SK-N-SH (cell line): ENCODE results near the gene PPP1R12C. TPM values are rescaled to one million over a fixed set of nuclear protein-coding genes. Genes with fewer than 3 reads are reported as not detected.

ENCODE experiments used
- CTCF ChIA-PET: fragments of 300-600, 350-600 bp; formaldehyde crosslinking; extraction: SDS; loops from one replicate; lab custom pipeline; 2021; lab: Yijun Ruan, JAX
- POLR2A ChIA-PET: fragments of 350-600 bp; sonication (Branson Sonifier 250); formaldehyde crosslinking; extraction: SDS; loops from one replicate; lab custom pipeline; 2020; ENCODE audit warnings: antibody characterized with exemption, inconsistent platforms; lab: Yijun Ruan, JAX
- DNase-seq: peaks from one replicate; pipeline ENCODE4 v3.0.0; 2012
- H2AFZ ChIP-seq: fragments of 200-600 bp; sonication (generic); 2 replicates; pipeline ENCODE4 v1.8.1; 2016; ENCODE audit warnings: antibody characterized with exemption, mild to moderate bottlenecking, low read depth
- H3F3A ChIP-seq: fragments of 200-600 bp; sonication (generic); replicated peaks from 2 replicates; pipeline ENCODE3; 2016; ENCODE audit warnings: antibody characterized with exemption, mild to moderate bottlenecking; ENCODE audit not compliant: insufficient read depth
- H3K27ac ChIP-seq, 2 experiments: fragments of 200-500 bp in 1 of 2; fragments of 200-600 bp in 1 of 2; sonication (Bioruptor generic) in 1 of 2; sonication (generic), shearing (Covaris generic) in 1 of 2; 2 replicates each; pipeline versions ENCODE4 v1.5.1 to v1.6.1; 2014 to 2016; ENCODE audit warnings: low read depth in 2 of 2, inconsistent platforms in 1 of 2, low read length in 1 of 2, mild to moderate bottlenecking in 1 of 2, mixed read lengths in 1 of 2
- H3K27me3 ChIP-seq: fragments of 200-600 bp; sonication (generic), shearing (Covaris generic); 2 replicates; pipeline ENCODE4 v1.6.1; 2016; ENCODE audit warnings: mixed run types; ENCODE audit not compliant: insufficient read depth
- H3K36me3 ChIP-seq, 2 experiments: fragments of 200-500 bp in 1 of 2; fragments of 200-600 bp in 1 of 2; sonication (Bioruptor generic) in 1 of 2; sonication (generic) in 1 of 2; replicated peaks in 1 of 2; 2 replicates each; pipeline versions ENCODE3 to v1.5.1; 2014 to 2016; ENCODE audit warnings: low read length in 1 of 2, mild to moderate bottlenecking in 1 of 2; ENCODE audit not compliant: insufficient read depth in 2 of 2, control insufficient read depth in 1 of 2
- H3K4me1 ChIP-seq, 2 experiments: fragments of 200-500 bp in 1 of 2; fragments of 200-600 bp in 1 of 2; sonication (Bioruptor generic) in 1 of 2; sonication (generic), shearing (Covaris generic) in 1 of 2; 2 replicates each; pipeline versions ENCODE4 v1.5.1 to v1.6.1; 2014 to 2016; ENCODE audit warnings: low read depth in 1 of 2, low read length in 1 of 2, mixed run types in 1 of 2; ENCODE audit not compliant: insufficient read depth in 2 of 2, control insufficient read depth in 1 of 2
- H3K4me2 ChIP-seq: fragments of 200-600 bp; sonication (generic), shearing (Covaris generic); 2 replicates; pipeline ENCODE4 v1.6.1; 2017; ENCODE audit warnings: mixed run types
- H3K4me3 ChIP-seq, 2 experiments: fragments of 200-500 bp in 1 of 2; fragments of 200-600 bp in 1 of 2; sonication (Bioruptor generic) in 1 of 2; sonication (generic), shearing (Covaris generic) in 1 of 2; 2 replicates each; pipeline versions ENCODE4 v1.5.1 to v1.8.1; 2014 to 2016; ENCODE audit warnings: low read depth in 2 of 2, inconsistent platforms in 1 of 2, low read length in 1 of 2, mild to moderate bottlenecking in 1 of 2, mixed read lengths in 1 of 2, moderate library complexity in 1 of 2
- H3K79me2 ChIP-seq: fragments of 200-600 bp; sonication (generic); 2 replicates; pipeline ENCODE4 v1.8.1; 2017; ENCODE audit warnings: mild to moderate bottlenecking; ENCODE audit not compliant: insufficient read depth
- H3K9ac ChIP-seq: fragments of 200-600 bp; sonication (generic); 2 replicates; pipeline ENCODE4 v1.6.1; 2017; ENCODE audit warnings: mixed run types
- H3K9me2 ChIP-seq: fragments of 200-600 bp; sonication (generic); 2 replicates; pipeline ENCODE4 v1.6.1; 2017; ENCODE audit warnings: mixed run types
- H3K9me3 ChIP-seq: fragments of 200-600 bp; sonication (generic); 2 replicates; pipeline ENCODE4 v1.6.1; 2017; ENCODE audit warnings: mixed run types, mild to moderate bottlenecking, moderate library complexity
- H4K20me1 ChIP-seq: fragments of 200-600 bp; sonication (generic); 2 replicates; pipeline ENCODE4 v1.6.1; 2017; ENCODE audit warnings: mild to moderate bottlenecking, mixed run types; ENCODE audit not compliant: insufficient read depth
- ELF1 ChIP-seq: IDR thresholded peaks from 2 replicates; pipeline ENCODE4 v1.4.0; 2012
- FOSL2 ChIP-seq: IDR thresholded peaks from 2 replicates; pipeline ENCODE4 v1.4.0; 2012; ENCODE audit warnings: low read depth, mild to moderate bottlenecking, moderate library complexity, borderline replicate concordance
- FOXM1 ChIP-seq: IDR thresholded peaks from 2 replicates; pipeline ENCODE4 v1.4.0; 2012; ENCODE audit warnings: low read depth, mild to moderate bottlenecking
- GABPA ChIP-seq: IDR thresholded peaks from 2 replicates; pipeline ENCODE4 v1.4.0; 2012; ENCODE audit warnings: low read depth, mild to moderate bottlenecking
- IRF3 ChIP-seq: fragments of 150-350 bp; IDR thresholded peaks from 2 replicates; pipeline ENCODE4 v1.6.1; 2016; ENCODE audit warnings: mild to moderate bottlenecking, low read depth, low read length
- NFIC ChIP-seq: IDR thresholded peaks from 2 replicates; pipeline ENCODE4 v1.4.0; 2012; ENCODE audit warnings: borderline replicate concordance
- NRF1 ChIP-seq: IDR thresholded peaks from 2 replicates; pipeline ENCODE4 v1.6.1; 2012; ENCODE audit warnings: low read depth, mild to moderate bottlenecking, low read length
- RXRA ChIP-seq: IDR thresholded peaks from 2 replicates; pipeline ENCODE4 v1.4.0; 2012; ENCODE audit warnings: low read depth, mild to moderate bottlenecking, borderline replicate concordance
- SMC3 ChIP-seq: IDR thresholded peaks from 2 replicates; pipeline ENCODE4 v1.6.1; 2012; ENCODE audit warnings: low read depth, low read length, improper control_type of control experiment
- TCF12 ChIP-seq: IDR thresholded peaks from 2 replicates; pipeline ENCODE4 v1.4.0; 2012
- YY1 ChIP-seq: IDR thresholded peaks from 2 replicates; pipeline ENCODE4 v1.4.0; 2012; ENCODE audit warnings: low read depth, mild to moderate bottlenecking
- ZBTB33 ChIP-seq: IDR thresholded peaks from 2 replicates; pipeline ENCODE4 v1.4.0; 2012; ENCODE audit warnings: low read depth, borderline replicate concordance
- WGBS: methylation state at CpG from one replicate; pipeline ENCODE4 v1.1.6; 2017; ENCODE audit warnings: low lambda C conversion rate; 5-methylcytosine and 5-hydroxymethylcytosine counted together
- polyA plus RNA-seq, 3 experiments: library from polyadenylated mRNA; depleted of rRNA; stranded (reverse); fragments of >200 nt; gene quantifications; 2 replicates each; pipeline ENCODE4 v1.2.3, GENCODE V29; 2012
- TF ChIP-seq, protein P1 (sequence below): fragments of 200-600 bp; sonication (generic); IDR thresholded peaks from 2 replicates; pipeline ENCODE4 v1.6.1; 2017; ENCODE audit warnings: antibody characterized with exemption, mild to moderate bottlenecking, moderate library complexity
- TF ChIP-seq, protein P2 (sequence below): IDR thresholded peaks from 2 replicates; pipeline ENCODE4 v1.6.1; 2012; ENCODE audit warnings: mild to moderate bottlenecking, low read depth, low read length, moderate library complexity

Gene PPP1R12C
- polyA plus RNA-seq, 1 of the 3 experiments (the other 2 are of a cell fraction): 83.9 TPM

- peaks cover 0 to 5% of the 10 kb centered on the region in 2 experiments; a peak in 1 of 4 replicates for H3K4me1 ChIP-seq
Observed at GRCh38 chr19:55069865-55070197, 47.6 kb downstream of the PPP1R12C start.

DNA sequence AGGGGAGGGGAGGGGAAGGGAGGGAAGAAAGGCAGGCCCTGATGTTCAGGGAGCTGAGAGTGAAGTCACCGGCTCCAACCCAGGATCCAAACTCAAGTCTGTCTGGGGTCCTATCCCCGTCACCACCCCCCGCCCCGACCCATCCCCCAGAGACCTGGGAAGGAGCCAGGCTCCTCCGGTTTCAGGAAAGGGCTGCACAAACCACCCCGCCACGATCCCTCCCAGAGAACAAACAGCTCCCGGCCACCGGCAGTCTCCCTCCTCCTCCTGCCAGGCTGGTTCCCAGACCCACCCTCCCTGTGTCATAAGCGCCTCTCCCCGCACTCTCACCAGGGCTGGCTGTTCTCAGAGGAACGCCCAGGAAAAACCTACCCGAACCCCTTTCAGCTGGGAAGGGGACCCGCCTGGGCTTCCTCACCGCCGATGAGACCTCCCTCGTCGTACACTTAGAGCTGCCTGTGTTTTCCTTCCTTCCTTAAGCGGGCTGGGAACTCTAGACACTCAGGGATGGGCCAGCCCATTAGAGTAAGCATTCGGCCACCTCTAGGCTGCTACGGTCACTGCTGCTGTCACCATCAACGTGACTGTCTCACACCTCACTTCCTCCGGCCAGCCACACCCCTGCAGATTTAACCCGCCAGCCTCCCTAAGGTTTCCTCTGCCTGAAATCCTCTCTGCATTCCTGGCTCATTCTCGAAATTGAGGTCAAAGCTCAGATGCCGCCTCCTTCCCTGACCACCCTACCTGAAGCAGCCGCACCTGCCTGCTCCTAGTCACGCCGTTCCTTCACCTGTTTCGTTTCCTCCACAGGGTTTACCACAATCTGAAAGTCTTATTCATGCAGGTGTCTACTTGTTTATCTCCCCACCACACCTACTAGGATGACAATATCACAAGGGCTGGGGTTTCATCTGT is 48.2 kb downstream of the PPP1R12C start:
- 0 out of 2 replicates have a peak overlapping the region, but pooled peaks have one; percentile 13 for H2AFZ ChIP-seq
- H3K9me2 ChIP-seq: no peaks in the 10 kb centered on the region
- H3K4me1 ChIP-seq: peaks cover 0 to 5% of the 10 kb centered on the region in 2 experiments; a peak in 1 of 4 replicates
- H3K9ac ChIP-seq: no peak overlapping the region; the same call in 1 of the 2 replicates
- DNase-seq: peak; percentile 66
- H3K36me3 ChIP-seq: no peaks in the 10 kb centered on the region
- POLR2A ChIA-PET: no interaction called here
- H4K20me1 ChIP-seq: no peaks in the 10 kb centered on the region
- H3K27me3 ChIP-seq: peaks cover 7% of the 10 kb centered on the region; the same call in 1 of the 2 replicates
- H3K27ac ChIP-seq: no peak overlapping the region
- no peaks in the 10 kb centered on the region for H3K9me3 ChIP-seq
- peaks cover 3% of the 10 kb centered on the region for H3F3A ChIP-seq
- 10% methylated on average over 23 of the region's 30 CpGs for WGBS
- H3K4me3 ChIP-seq: peak overlapping the region in 1 of 2 experiments; percentile 31; a peak in 2 of 4 replicates
- H3K79me2 ChIP-seq: no peaks in the 10 kb centered on the region
- peak overlapping the region; percentile 81 for H3K4me2 ChIP-seq
- CTCF ChIA-PET: interaction anchor here (1.2 to 1.3 kb wide), 2 partner anchors 8 to 11 kb away, joined by 3 to 5 read pairs; no protein-coding TSS in a partner anchor
- TF ChIP-seq NRF1 (no peak), ELF1 (no peak), GABPA (no peak), FOSL2 (no peak), IRF3 (no peak), SMC3 (no peak), RXRA (no peak), TCF12 (no peak), NFIC (no peak), YY1 (no peak), ZBTB33 (no peak), FOXM1 (no peak)
- TF ChIP-seq, protein P1, sequence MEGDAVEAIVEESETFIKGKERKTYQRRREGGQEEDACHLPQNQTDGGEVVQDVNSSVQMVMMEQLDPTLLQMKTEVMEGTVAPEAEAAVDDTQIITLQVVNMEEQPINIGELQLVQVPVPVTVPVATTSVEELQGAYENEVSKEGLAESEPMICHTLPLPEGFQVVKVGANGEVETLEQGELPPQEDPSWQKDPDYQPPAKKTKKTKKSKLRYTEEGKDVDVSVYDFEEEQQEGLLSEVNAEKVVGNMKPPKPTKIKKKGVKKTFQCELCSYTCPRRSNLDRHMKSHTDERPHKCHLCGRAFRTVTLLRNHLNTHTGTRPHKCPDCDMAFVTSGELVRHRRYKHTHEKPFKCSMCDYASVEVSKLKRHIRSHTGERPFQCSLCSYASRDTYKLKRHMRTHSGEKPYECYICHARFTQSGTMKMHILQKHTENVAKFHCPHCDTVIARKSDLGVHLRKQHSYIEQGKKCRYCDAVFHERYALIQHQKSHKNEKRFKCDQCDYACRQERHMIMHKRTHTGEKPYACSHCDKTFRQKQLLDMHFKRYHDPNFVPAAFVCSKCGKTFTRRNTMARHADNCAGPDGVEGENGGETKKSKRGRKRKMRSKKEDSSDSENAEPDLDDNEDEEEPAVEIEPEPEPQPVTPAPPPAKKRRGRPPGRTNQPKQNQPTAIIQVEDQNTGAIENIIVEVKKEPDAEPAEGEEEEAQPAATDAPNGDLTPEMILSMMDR: no peak

More at GRCh38 chr19:55069865-55070197, 47.6 kb downstream of the PPP1R12C start:
- no peak overlapping the region for H3K9ac ChIP-seq
- no peaks in the 10 kb centered on the region for H3K79me2 ChIP-seq
- CTCF ChIA-PET: interaction anchor here (1.3 to 1.4 kb wide), 2 partner anchors 9 to 434 kb away, joined by 3 read pairs; no protein-coding TSS in a partner anchor
- WGBS: 95% methylated on average over 2 of the region's 2 CpGs
- no peaks in the 10 kb centered on the region for H3K9me2 ChIP-seq
- H3K36me3 ChIP-seq: no peaks in the 10 kb centered on the region
- no peaks in the 10 kb centered on the region for H3K9me3 ChIP-seq
- no peaks in the 10 kb centered on the region for H4K20me1 ChIP-seq
- POLR2A ChIA-PET: no interaction called here
- TF ChIP-seq NFIC: no peak
- no peak for TF ChIP-seq FOSL2
- TF ChIP-seq, protein P2, sequence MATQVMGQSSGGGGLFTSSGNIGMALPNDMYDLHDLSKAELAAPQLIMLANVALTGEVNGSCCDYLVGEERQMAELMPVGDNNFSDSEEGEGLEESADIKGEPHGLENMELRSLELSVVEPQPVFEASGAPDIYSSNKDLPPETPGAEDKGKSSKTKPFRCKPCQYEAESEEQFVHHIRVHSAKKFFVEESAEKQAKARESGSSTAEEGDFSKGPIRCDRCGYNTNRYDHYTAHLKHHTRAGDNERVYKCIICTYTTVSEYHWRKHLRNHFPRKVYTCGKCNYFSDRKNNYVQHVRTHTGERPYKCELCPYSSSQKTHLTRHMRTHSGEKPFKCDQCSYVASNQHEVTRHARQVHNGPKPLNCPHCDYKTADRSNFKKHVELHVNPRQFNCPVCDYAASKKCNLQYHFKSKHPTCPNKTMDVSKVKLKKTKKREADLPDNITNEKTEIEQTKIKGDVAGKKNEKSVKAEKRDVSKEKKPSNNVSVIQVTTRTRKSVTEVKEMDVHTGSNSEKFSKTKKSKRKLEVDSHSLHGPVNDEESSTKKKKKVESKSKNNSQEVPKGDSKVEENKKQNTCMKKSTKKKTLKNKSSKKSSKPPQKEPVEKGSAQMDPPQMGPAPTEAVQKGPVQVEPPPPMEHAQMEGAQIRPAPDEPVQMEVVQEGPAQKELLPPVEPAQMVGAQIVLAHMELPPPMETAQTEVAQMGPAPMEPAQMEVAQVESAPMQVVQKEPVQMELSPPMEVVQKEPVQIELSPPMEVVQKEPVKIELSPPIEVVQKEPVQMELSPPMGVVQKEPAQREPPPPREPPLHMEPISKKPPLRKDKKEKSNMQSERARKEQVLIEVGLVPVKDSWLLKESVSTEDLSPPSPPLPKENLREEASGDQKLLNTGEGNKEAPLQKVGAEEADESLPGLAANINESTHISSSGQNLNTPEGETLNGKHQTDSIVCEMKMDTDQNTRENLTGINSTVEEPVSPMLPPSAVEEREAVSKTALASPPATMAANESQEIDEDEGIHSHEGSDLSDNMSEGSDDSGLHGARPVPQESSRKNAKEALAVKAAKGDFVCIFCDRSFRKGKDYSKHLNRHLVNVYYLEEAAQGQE: no peak
- DNase-seq: no peak
- peaks cover 7% of the 10 kb centered on the region; the same call in 1 of the 2 replicates for H3K27me3 ChIP-seq
- no peak overlapping the region for H2AFZ ChIP-seq
- H3K4me2 ChIP-seq: peak overlapping the region; percentile 81
- H3K4me3 ChIP-seq: no peak overlapping the region
- H3F3A ChIP-seq: peaks cover 3% of the 10 kb centered on the region
- H3K27ac ChIP-seq: no peak overlapping the region
